Measurements from ENCODE around the gene SRXN1.

DNA sequence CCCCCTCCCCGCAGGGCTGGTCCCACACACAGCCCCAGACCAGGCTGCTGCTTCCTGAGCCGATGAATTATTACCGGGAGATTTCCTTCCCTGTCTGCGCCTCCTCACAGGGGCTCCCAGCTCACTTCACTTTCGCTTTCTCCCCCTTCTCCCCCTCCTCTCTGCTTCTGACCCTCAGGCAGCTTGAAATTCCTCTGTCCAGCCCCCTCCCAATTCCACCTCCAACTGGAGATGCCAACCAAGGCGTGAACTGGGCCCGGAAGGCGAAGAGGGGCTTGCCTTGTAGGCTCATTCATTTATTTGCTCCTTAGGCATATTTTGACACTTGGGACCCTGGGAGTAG is 41.2 kb downstream of the SRXN1 start:
- no peak for TF ChIP-seq POLR2A (IDR thresholded peaks at IDR 0.05)
- TF ChIP-seq, protein P1, sequence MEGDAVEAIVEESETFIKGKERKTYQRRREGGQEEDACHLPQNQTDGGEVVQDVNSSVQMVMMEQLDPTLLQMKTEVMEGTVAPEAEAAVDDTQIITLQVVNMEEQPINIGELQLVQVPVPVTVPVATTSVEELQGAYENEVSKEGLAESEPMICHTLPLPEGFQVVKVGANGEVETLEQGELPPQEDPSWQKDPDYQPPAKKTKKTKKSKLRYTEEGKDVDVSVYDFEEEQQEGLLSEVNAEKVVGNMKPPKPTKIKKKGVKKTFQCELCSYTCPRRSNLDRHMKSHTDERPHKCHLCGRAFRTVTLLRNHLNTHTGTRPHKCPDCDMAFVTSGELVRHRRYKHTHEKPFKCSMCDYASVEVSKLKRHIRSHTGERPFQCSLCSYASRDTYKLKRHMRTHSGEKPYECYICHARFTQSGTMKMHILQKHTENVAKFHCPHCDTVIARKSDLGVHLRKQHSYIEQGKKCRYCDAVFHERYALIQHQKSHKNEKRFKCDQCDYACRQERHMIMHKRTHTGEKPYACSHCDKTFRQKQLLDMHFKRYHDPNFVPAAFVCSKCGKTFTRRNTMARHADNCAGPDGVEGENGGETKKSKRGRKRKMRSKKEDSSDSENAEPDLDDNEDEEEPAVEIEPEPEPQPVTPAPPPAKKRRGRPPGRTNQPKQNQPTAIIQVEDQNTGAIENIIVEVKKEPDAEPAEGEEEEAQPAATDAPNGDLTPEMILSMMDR (IDR thresholded peaks at IDR 0.05), result no peak
